Measurements from ENCODE around the gene SSBP3.
A peak's percentile ranks its signal among the peaks of the same experiment; 100 is the strongest.

SSBP3 gene

DNA sequence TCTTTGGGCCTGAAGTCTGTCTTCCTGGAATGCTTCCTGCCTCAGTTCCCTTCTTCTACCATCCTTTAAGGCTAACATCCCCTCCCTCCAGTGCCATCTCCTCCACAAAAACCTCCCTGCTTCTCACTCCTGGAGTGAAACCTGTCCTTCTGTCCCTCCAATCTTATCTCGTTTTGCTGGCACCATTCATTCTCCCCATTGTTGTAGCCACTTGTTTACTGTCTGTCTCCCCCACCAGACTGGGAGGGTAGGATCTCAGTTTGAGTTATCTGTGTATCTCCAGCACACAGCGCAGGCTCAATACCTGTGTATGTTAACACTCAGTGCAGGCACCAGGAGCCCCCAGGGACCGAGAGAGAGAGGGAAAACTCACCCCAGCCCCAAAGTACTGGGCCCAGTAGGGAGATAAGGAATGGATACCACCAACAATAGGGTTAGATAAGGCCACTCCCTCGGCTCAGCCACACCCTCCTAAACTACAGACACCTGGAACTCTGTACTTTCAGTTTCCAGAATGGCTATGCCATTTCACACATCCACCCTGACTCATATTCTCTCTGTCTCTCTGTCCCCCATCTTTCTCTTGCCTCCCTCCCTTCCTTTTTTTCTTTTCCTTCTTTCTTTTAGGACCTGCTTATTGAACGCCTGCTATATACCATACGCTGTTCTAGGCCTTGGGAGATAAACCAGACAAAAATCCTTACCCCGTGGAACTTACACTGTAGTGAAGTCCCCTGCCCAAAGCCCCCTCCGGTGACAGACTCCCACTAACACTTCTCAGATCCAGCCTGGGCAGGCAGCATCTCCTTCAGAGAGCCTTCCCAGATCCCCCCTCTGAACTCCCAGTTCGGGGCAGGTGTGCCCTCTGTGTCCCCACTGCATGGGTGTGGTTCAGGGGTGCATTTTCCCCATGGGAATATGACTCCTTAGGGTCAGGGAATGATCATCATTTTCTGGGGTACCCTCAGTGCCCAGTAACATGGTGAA lies 3.3 kb upstream of the SSBP3 start:
- DNase-seq (ENCODE audit: low spot score) = no peak

- no peak for DNase-seq (ENCODE audit: low spot score)
Measured at GRCh38 chr1:54408147-54409066, 2.2 kb upstream of the SSBP3 start.

GRCh38 chr1:54407404-54408146 lies 1.4 kb upstream of the SSBP3 start:
- peak; percentile 73 for DNase-seq (ENCODE audit: low spot score)

- no peak for DNase-seq (ENCODE audit: low spot score)
Measured at GRCh38 chr1:54407154-54407403, 885 bp upstream of the SSBP3 start.

DNA sequence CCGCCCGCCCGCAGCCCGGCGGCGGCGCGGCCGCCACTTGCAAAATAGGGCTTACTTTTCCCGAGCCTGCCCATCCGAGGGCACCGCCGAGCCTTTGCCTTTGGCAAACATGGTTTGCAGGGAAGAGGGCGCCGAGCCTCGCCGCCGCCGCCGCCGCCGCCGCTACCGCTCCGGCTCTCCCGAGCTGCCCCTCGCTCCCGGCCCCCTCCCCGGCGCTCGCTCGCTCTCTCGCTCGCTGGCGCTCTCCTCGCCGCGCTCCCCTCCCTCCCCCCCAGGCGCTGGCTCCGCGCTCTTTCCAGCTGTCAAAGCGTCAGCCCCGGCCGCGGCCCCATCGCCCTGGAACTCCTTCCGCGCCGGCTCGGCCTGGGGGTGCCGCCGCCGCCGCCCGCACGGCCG lies 298 bp downstream of the SSBP3 start:
- no peak for DNase-seq (ENCODE audit: low spot score)

- DNase-seq (ENCODE audit: low spot score) = no peak
Measured at GRCh38 chr1:54404939-54405897, 976 bp downstream of the SSBP3 start.

GRCh38 chr1:54404263-54404662 lies 1.9 kb downstream of the SSBP3 start:
- no peak for DNase-seq (ENCODE audit: low spot score)

GRCh38 chr1:54403808-54404261 lies 2.4 kb downstream of the SSBP3 start:
- no peak for DNase-seq (ENCODE audit: low spot score)

- no peak for DNase-seq (ENCODE audit: low spot score)
Measured at GRCh38 chr1:54403405-54403804, 2.8 kb downstream of the SSBP3 start.

GRCh38 chr1:54402896-54403295 lies 3.3 kb downstream of the SSBP3 start:
- no peak for DNase-seq (ENCODE audit: low spot score)

DNA sequence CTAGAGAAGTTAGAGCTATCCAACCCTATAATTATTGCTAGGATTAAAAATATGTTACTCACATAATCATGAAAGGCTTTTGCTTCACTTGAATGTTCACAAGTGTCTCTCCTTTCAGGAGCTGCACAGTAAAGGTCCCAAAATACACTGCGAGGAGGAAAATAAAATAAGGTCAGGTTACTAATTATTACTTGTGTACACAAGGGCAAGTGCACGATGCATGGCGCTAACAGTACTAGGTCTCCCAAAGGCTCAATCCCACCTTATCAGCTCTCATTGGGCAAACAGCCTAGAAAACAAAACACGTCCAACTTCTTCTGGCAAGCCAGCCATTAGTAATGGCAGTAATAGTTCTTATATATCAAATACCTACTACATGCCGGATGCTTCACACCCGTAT lies 4.4 kb downstream of the SSBP3 start:
- DNase-seq (ENCODE audit: low spot score) = no peak

DNA sequence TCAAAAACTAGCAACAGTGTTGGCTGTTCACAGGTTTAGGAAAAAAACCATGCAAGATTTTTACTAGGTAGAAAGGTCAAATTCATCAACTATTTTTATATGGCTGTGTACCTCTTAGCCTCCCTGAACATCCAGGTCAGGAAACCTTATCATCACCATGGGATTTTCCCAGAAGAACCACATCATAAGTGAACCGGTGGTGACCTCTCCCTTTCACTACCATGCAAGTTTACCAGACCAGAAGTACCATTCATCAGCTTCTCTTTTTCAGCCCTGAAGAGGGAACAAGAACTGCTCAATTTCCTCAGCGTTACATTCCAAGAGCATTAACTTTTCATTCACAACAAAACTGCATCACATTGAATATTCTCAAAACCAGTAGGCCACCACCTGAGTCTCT lies 5.9 kb downstream of the SSBP3 start:
- DNase-seq (ENCODE audit: low spot score) = no peak

- DNase-seq (ENCODE audit: low spot score) = no peak
Measured at GRCh38 chr1:54399765-54400164, 6.4 kb downstream of the SSBP3 start.

DNA sequence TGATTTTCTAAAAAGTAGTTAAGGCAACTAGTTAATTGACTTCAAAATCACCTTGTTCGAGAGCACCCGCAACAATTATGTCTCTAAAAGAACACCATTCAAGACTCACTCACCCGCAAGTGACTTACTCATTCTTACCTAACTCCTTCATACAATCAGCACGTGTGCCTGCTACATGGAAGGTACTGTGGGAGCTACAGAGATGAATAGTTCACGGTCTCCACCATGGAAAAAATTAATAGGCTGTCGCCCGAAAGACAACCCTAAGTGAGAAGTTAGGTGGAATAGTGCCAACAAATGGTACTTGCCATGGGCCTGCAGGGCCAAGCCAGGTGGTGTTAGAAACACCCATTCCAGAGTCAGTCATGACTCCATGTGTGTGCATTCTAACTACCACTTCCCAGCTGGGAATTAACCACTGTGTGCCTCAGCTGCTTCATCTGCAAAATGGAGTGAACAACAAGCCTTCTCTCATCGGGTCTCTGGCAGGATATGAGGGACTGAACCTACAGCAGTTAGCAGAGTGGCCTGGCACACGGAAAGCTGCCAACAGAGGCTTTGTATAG lies 7.1 kb downstream of the SSBP3 start:
- no peak for DNase-seq (ENCODE audit: low spot score)

DNA sequence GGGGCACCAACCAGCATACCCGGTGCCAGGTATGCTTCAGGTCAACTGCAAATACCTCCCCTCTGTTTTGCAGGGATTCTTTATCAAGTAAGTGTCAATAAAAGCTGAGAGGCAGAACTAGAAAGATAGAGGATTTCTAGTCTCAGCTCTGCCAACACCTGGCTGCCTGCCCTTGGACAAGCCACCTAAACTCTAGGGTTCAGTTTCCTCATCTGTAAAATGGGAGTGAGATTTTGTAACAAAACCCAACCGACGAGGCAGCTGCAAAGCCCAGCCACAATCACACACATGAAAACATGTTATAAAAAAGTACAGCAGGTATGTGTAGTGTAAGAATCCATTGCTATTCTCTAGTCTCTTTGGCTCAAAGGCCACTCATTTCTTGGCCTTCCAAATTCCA lies 8.2 kb downstream of the SSBP3 start:
- no peak for DNase-seq (ENCODE audit: low spot score)

DNA sequence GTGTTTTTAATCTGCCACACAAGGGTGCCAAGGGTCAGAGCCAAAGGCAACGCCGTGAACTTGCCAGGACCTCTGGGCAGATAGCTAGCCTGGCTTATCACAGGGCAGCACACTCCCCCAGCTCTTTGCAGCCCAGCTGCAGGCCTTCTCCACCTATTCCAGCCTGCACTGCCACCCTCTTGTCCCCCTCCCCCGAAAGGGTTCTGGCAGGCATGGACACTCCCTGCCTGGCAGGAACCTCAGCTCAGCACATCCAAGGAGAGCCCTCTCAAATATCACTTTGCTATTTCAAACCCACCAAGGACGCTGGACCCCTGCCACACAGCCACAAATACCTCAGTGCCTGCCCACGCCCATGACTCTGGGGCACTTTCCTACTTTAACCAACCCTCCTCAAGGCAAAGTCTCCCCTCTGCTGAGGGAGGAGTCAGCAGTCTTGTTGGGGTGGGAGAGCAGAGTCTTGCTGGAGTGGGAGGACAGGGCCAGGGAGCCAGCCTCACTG lies 9.1 kb downstream of the SSBP3 start:
- no peak for DNase-seq (ENCODE audit: low spot score)

DNA sequence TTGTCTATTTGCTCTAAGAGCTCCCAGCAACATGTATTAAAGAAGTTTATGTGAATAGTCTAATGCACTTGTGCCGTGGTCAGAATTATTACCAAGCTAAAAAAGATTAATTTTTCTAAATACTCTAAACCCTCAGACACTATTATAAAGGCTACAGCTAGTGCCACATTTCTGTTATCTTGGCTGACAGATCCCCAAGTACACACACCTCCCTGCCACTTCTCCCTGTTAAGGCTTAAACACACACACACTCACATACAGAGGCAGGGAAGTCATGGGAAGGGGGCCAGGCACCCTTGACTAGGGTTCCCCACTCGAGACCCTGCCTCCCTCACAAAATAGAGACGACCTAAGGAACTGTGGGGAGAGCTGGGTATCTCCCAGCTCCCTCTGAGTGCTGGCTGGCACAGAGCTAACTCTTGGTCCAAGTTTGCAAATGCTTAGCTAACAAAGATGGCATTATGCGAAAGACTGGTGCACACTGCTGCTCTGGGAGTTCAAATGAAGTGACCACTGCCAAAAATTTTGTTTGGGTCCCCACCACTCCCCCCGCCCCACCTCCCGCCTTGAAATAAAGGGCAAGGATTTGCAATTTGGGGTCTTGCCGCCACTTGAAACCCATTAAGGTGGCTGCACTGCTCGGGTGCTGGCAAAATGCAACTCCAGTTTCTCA lies 9.8 kb downstream of the SSBP3 start:
- DNase-seq (ENCODE audit: low spot score) = no peak

- no peak for DNase-seq (ENCODE audit: low spot score)
Measured at GRCh38 chr1:54395281-54395934, 10.8 kb downstream of the SSBP3 start.

- DNase-seq (ENCODE audit: low spot score) = no peak
Measured at GRCh38 chr1:54394104-54394503, 12.1 kb downstream of the SSBP3 start.
